ENCODE data around the gene PRDM2.

Gene PRDM2

GRCh38 chr1:13746342-13746741 lies 46.4 kb downstream of the PRDM2 start:
- no peak overlapping the region for H3K14ac ChIP-seq (ENCODE audit: low read length)
- no peak for DNase-seq
- H3K79me2 ChIP-seq (ENCODE audit: control insufficient read depth, insufficient read depth, low read length, poor library complexity), result peaks cover 7% of the 10 kb centered on the region
- H3K27me3 ChIP-seq (ENCODE audit: insufficient read depth, low read length), result no peaks in the 10 kb centered on the region
- no peak overlapping the region for H2BK12ac ChIP-seq (ENCODE audit: low read length)
- H3K4me2 ChIP-seq (ENCODE audit: low read length), result no peak overlapping the region
- no peak overlapping the region for H4K12ac ChIP-seq (ENCODE audit: low read depth, low read length)
- H2AK5ac ChIP-seq (ENCODE audit: low read length), result no peak overlapping the region
- no peak overlapping the region for H3K23ac ChIP-seq (ENCODE audit: low read length)
- WGBS (ENCODE audit: extremely low coverage, insufficient coverage, insufficient read length), result no CpG with 5 or more reads among the region's 3 CpGs
- H4K91ac ChIP-seq (ENCODE audit: low read depth, low read length), result no peak overlapping the region
- peaks cover 0 to 3% of the 10 kb centered on the region in 2 experiments for H3K36me3 ChIP-seq (ENCODE audit: control insufficient read depth in 1 of 2, insufficient read depth in 2 of 2, low read length in 2 of 2)
- H3K18ac ChIP-seq (ENCODE audit: low read length), result no peak overlapping the region
- H2BK120ac ChIP-seq (ENCODE audit: insufficient read depth, low read length, poor library complexity), result no peak overlapping the region
- no peak overlapping the region for H3K4ac ChIP-seq (ENCODE audit: low read depth, low read length)
- no peak overlapping the region for H2AFZ ChIP-seq (ENCODE audit: insufficient read depth, low read length, poor library complexity)
- no peaks in the 10 kb centered on the region for H3K9me3 ChIP-seq (ENCODE audit: insufficient read depth, low read depth, low read length)
- no peak overlapping the region for H4K8ac ChIP-seq (ENCODE audit: low read depth, low read length)
- no peaks in the 10 kb centered on the region for H3K4me1 ChIP-seq (ENCODE audit: control insufficient read depth in 1 of 2, insufficient read depth in 2 of 2, low read length in 2 of 2)
- no peak overlapping the region for H3K27ac ChIP-seq (ENCODE audit: low read depth, low read length)
- H3K79me1 ChIP-seq (ENCODE audit: low read length), result peaks cover 10% of the 10 kb centered on the region
- H2BK5ac ChIP-seq (ENCODE audit: low read depth, low read length, poor library complexity), result no peak overlapping the region
- H3K4me3 ChIP-seq (ENCODE audit: low read depth, low read length), result no peak overlapping the region
- H3K9ac ChIP-seq (ENCODE audit: low read length), result no peak overlapping the region

GRCh38 chr1:13748610-13749505 lies 48.9 kb downstream of the PRDM2 start:
- Histone ChIP-seq H3K4me2 (ENCODE audit: low read length) (peak overlapping the region; percentile 85), H3K4ac (ENCODE audit: low read depth, low read length) (peak overlapping the region; percentile 12), H3K79me2 (ENCODE audit: control insufficient read depth, insufficient read depth, low read length, poor library complexity) (peaks cover 16% of the 10 kb centered on the region), H2BK120ac (ENCODE audit: insufficient read depth, low read length, poor library complexity) (peak overlapping the region; percentile 75), H3K9ac (ENCODE audit: low read length) (peak overlapping the region; percentile 54), H3K4me1 (ENCODE audit: control insufficient read depth in 1 of 2, insufficient read depth in 2 of 2, low read length in 2 of 2) (peaks cover 0 to 2% of the 10 kb centered on the region in 2 experiments), H2AK5ac (ENCODE audit: low read length) (no peak overlapping the region), H2BK12ac (ENCODE audit: low read length) (no peak overlapping the region), H3K18ac (ENCODE audit: low read length) (peak overlapping the region; percentile 46), H3K79me1 (ENCODE audit: low read length) (peaks cover 10% of the 10 kb centered on the region), H2BK5ac (ENCODE audit: low read depth, low read length, poor library complexity) (no peak overlapping the region), H3K4me3 (ENCODE audit: low read depth, low read length) (peak overlapping the region; percentile 99), H2AFZ (ENCODE audit: insufficient read depth, low read length, poor library complexity) (peak overlapping the region; percentile 73), H4K12ac (ENCODE audit: low read depth, low read length) (peak overlapping the region; percentile 88), H3K36me3 (ENCODE audit: control insufficient read depth in 1 of 2, insufficient read depth in 2 of 2, low read length in 2 of 2) (peaks cover 0 to 2% of the 10 kb centered on the region in 2 experiments), H3K27ac (ENCODE audit: low read depth, low read length) (peak overlapping the region; percentile 93), H4K91ac (ENCODE audit: low read depth, low read length) (peak overlapping the region; percentile 53), H3K9me3 (ENCODE audit: insufficient read depth, low read depth, low read length) (no peaks in the 10 kb centered on the region), H3K27me3 (ENCODE audit: insufficient read depth, low read length) (no peaks in the 10 kb centered on the region), H3K23ac (ENCODE audit: low read length) (no peak overlapping the region), H4K8ac (ENCODE audit: low read depth, low read length) (peak overlapping the region; percentile 94), H3K14ac (ENCODE audit: low read length) (peak overlapping the region; percentile 16)
- no CpG with 5 or more reads among the region's 83 CpGs for WGBS (ENCODE audit: extremely low coverage, insufficient coverage, insufficient read length)
- peak; percentile 95 to 98 for DNase-seq

GRCh38 chr1:13749543-13750341 lies 49.8 kb downstream of the PRDM2 start:
- peak overlapping the region; percentile 81 for H4K8ac ChIP-seq (ENCODE audit: low read depth, low read length)
- peak overlapping the region; percentile 93 for H3K27ac ChIP-seq (ENCODE audit: low read depth, low read length)
- peak overlapping the region; percentile 28 for H2BK5ac ChIP-seq (ENCODE audit: low read depth, low read length, poor library complexity)
- WGBS (ENCODE audit: extremely low coverage, insufficient coverage, insufficient read length), result no CpG with 5 or more reads among the region's 81 CpGs
- no peak overlapping the region for H3K23ac ChIP-seq (ENCODE audit: low read length)
- peak overlapping the region; percentile 99 for H3K4me3 ChIP-seq (ENCODE audit: low read depth, low read length)
- H4K12ac ChIP-seq (ENCODE audit: low read depth, low read length), result peak overlapping the region; percentile 82
- peak overlapping the region; percentile 78 for H3K4me2 ChIP-seq (ENCODE audit: low read length)
- H3K4me1 ChIP-seq (ENCODE audit: control insufficient read depth in 1 of 2, insufficient read depth in 2 of 2, low read length in 2 of 2), result peaks cover 2 to 5% of the 10 kb centered on the region in 2 experiments
- peak overlapping the region; percentile 76 for H3K18ac ChIP-seq (ENCODE audit: low read length)
- H3K4ac ChIP-seq (ENCODE audit: low read depth, low read length), result peak overlapping the region; percentile 60
- no peak overlapping the region for H2AK5ac ChIP-seq (ENCODE audit: low read length)
- peaks cover 21% of the 10 kb centered on the region for H3K79me2 ChIP-seq (ENCODE audit: control insufficient read depth, insufficient read depth, low read length, poor library complexity)
- H2AFZ ChIP-seq (ENCODE audit: insufficient read depth, low read length, poor library complexity), result peak overlapping the region; percentile 60
- peak overlapping the region; percentile 88 for H3K14ac ChIP-seq (ENCODE audit: low read length)
- H3K9ac ChIP-seq (ENCODE audit: low read length), result peak overlapping the region; percentile 99
- H3K79me1 ChIP-seq (ENCODE audit: low read length), result peaks cover 10% of the 10 kb centered on the region
- H4K91ac ChIP-seq (ENCODE audit: low read depth, low read length), result peak overlapping the region; percentile 88
- H2BK12ac ChIP-seq (ENCODE audit: low read length), result no peak overlapping the region
- H3K9me3 ChIP-seq (ENCODE audit: insufficient read depth, low read depth, low read length), result no peaks in the 10 kb centered on the region
- H2BK120ac ChIP-seq (ENCODE audit: insufficient read depth, low read length, poor library complexity), result peak overlapping the region; percentile 71
- no peaks in the 10 kb centered on the region for H3K27me3 ChIP-seq (ENCODE audit: insufficient read depth, low read length)
- DNase-seq, result peak; percentile 44 to 68
- peaks cover 3 to 5% of the 10 kb centered on the region in 2 experiments for H3K36me3 ChIP-seq (ENCODE audit: control insufficient read depth in 1 of 2, insufficient read depth in 2 of 2, low read length in 2 of 2)

GRCh38 chr1:13751458-13751871 lies 51.5 kb downstream of the PRDM2 start:
- Histone ChIP-seq H2AFZ (ENCODE audit: insufficient read depth, low read length, poor library complexity) (no peak overlapping the region), H4K91ac (ENCODE audit: low read depth, low read length) (no peak overlapping the region), H3K23ac (ENCODE audit: low read length) (no peak overlapping the region), H4K12ac (ENCODE audit: low read depth, low read length) (no peak overlapping the region), H3K9ac (ENCODE audit: low read length) (no peak overlapping the region), H3K14ac (ENCODE audit: low read length) (no peak overlapping the region), H2BK120ac (ENCODE audit: insufficient read depth, low read length, poor library complexity) (no peak overlapping the region), H3K79me1 (ENCODE audit: low read length) (peaks cover 10% of the 10 kb centered on the region), H3K4me3 (ENCODE audit: low read depth, low read length) (no peak overlapping the region), H4K8ac (ENCODE audit: low read depth, low read length) (no peak overlapping the region), H2BK5ac (ENCODE audit: low read depth, low read length, poor library complexity) (no peak overlapping the region), H3K36me3 (ENCODE audit: control insufficient read depth in 1 of 2, insufficient read depth in 2 of 2, low read length in 2 of 2) (peaks cover 5% of the 10 kb centered on the region in 2 experiments), H3K9me3 (ENCODE audit: insufficient read depth, low read depth, low read length) (no peaks in the 10 kb centered on the region), H3K4ac (ENCODE audit: low read depth, low read length) (peak overlapping the region; percentile 68), H3K27ac (ENCODE audit: low read depth, low read length) (no peak overlapping the region), H2AK5ac (ENCODE audit: low read length) (no peak overlapping the region), H3K18ac (ENCODE audit: low read length) (no peak overlapping the region), H3K27me3 (ENCODE audit: insufficient read depth, low read length) (no peaks in the 10 kb centered on the region), H2BK12ac (ENCODE audit: low read length) (no peak overlapping the region), H3K79me2 (ENCODE audit: control insufficient read depth, insufficient read depth, low read length, poor library complexity) (peaks cover 22% of the 10 kb centered on the region), H3K4me2 (ENCODE audit: low read length) (no peak overlapping the region), H3K4me1 (ENCODE audit: control insufficient read depth in 1 of 2, insufficient read depth in 2 of 2, low read length in 2 of 2) (peaks cover 2 to 6% of the 10 kb centered on the region in 2 experiments)
- no CpG with 5 or more reads among the region's 5 CpGs for WGBS (ENCODE audit: extremely low coverage, insufficient coverage, insufficient read length)
- DNase-seq, result no peak
